DMS79 treated with DMSO at 0.1 percent for 48 hours (cell line): Measurements from ENCODE around the gene LMOD1.
"Not testable (repeated sequence)": the region's sequence is repeated elsewhere in the genome, so short reads cannot be mapped to it uniquely, and the experiment has no call there.

Experiments
- DNase-seq: peaks from one replicate; lab custom pipeline; 2025; lab: John Stamatoyannopoulos, UW

LMOD1 gene

GRCh38 chr1:201946224-201946908 is at the start of gene LMOD1:
LMOD1 (minus strand) TSS chr1:201946548; CDS start chr1:201946340, 208 bp downstream.
- peak; percentile 73 for DNase-seq

GRCh38 chr1:201990427-201990826 is 44.1 kb upstream of the LMOD1 start:
- no peak for DNase-seq

GRCh38 chr1:201989354-201990128 is 43.2 kb upstream of the LMOD1 start:
- no peak for DNase-seq

GRCh38 chr1:201988601-201989000 is 42.3 kb upstream of the LMOD1 start:
- no peak for DNase-seq

- DNase-seq: no peak
Measured at GRCh38 chr1:201985355-201985754, 39.0 kb upstream of the LMOD1 start.

- no peak for DNase-seq
Measured at GRCh38 chr1:201984446-201984845, 38.1 kb upstream of the LMOD1 start.

- no peak for DNase-seq
Measured at GRCh38 chr1:201983380-201983805, 37.0 kb upstream of the LMOD1 start.

GRCh38 chr1:201982623-201983379 is 36.5 kb upstream of the LMOD1 start, which contains the start of gene RNPEP:
RNPEP (plus strand) TSS chr1:201982648; CDS start chr1:201982667, 19 bp downstream.
- DNase-seq: peak; percentile 74

GRCh38 chr1:201982082-201982622 is 35.8 kb upstream of the LMOD1 start:
- peak; percentile 47 for DNase-seq

GRCh38 chr1:201970334-201971159 is 24.2 kb upstream of the LMOD1 start:
- no peak for DNase-seq

GRCh38 chr1:201968202-201968925 is 22.0 kb upstream of the LMOD1 start:
- no peak for DNase-seq

GRCh38 chr1:201966171-201966570 is 19.8 kb upstream of the LMOD1 start:
- no peak for DNase-seq

- no peak for DNase-seq
Measured at GRCh38 chr1:201964261-201964660, 17.9 kb upstream of the LMOD1 start.

GRCh38 chr1:201962382-201962781 is 16.0 kb upstream of the LMOD1 start:
- not testable (repeated sequence) for DNase-seq

GRCh38 chr1:201958348-201958747 is 12.0 kb upstream of the LMOD1 start:
- DNase-seq: no peak

- DNase-seq: no peak
Measured at GRCh38 chr1:201955729-201956143, 9.4 kb upstream of the LMOD1 start.

GRCh38 chr1:201955009-201955728 is 8.8 kb upstream of the LMOD1 start, which contains the start of gene TIMM17A:
TIMM17A (plus strand) TSS chr1:201955503; CDS start chr1:201955527, 24 bp downstream.
- DNase-seq: peak; percentile 97

- DNase-seq: no peak
Measured at GRCh38 chr1:201954263-201955008, 8.1 kb upstream of the LMOD1 start.

- no peak for DNase-seq
Measured at GRCh38 chr1:201949491-201949890, 3.1 kb upstream of the LMOD1 start.
